ENCODE results near the gene SURF4.

Gene SURF4

GRCh38 chr9:133371261-133371711 is 4.6 kb downstream of the SURF4 start:
- Histone ChIP-seq H3K4me3 (no peak overlapping the region), H3K27ac (peak overlapping the region in 4 of 11 experiments; percentile 5 to 19 (median 14); a peak in 1 of 22 replicates), H4K20me1 (peaks cover 82 to 96% (median 93%) of the 10 kb centered on the region in 11 experiments), H3K9me3 (replicated peaks in 1 of 11) (no peaks in the 10 kb centered on the region), H3K36me3 (peaks cover 66 to 80% (median 77%) of the 10 kb centered on the region in 11 experiments), H3K27me3 (no peaks in the 10 kb centered on the region), H3K4me1 (peaks cover 37 to 64% (median 59%) of the 10 kb centered on the region in 10 experiments), H3K9ac (peak overlapping the region in 10 of 11 experiments; percentile 13 to 98 (median 56); a peak in 19 of 22 replicates), H3K4me2 (peak overlapping the region; percentile 38 to 99 (median 82))
- no peak for TF ChIP-seq Cebpa-rat (IDR thresholded peaks at IDR 0.05)

- no peak overlapping the region for H3K4me3 ChIP-seq
- no peaks in the 10 kb centered on the region for H3K27me3 ChIP-seq
- peak overlapping the region in 10 of 11 experiments; percentile 38 to 99 (median 84); a peak in 11 of 22 replicates for H3K4me2 ChIP-seq
- TF ChIP-seq Cebpa-rat (IDR thresholded peaks at IDR 0.05) = no peak
- H3K36me3 ChIP-seq = peaks cover 72 to 86% (median 83%) of the 10 kb centered on the region in 11 experiments
- peaks cover 37 to 64% (median 59%) of the 10 kb centered on the region in 10 experiments for H3K4me1 ChIP-seq
- H3K27ac ChIP-seq = no peak overlapping the region
- H3K9me3 ChIP-seq (replicated peaks in 1 of 11) = no peaks in the 10 kb centered on the region
- peaks cover 88 to 100% (median 99%) of the 10 kb centered on the region in 11 experiments for H4K20me1 ChIP-seq
- H3K9ac ChIP-seq = peak overlapping the region in 7 of 11 experiments; percentile 34 to 98 (median 98); a peak in 9 of 22 replicates
Measured at GRCh38 chr9:133370685-133371084, 5.2 kb downstream of the SURF4 start.

GRCh38 chr9:133369933-133370332 is 5.9 kb downstream of the SURF4 start:
- peaks cover 95 to 100% (median 100%) of the 10 kb centered on the region in 11 experiments for H4K20me1 ChIP-seq
- no peak overlapping the region; a peak in 1 of 22 replicates for H3K27ac ChIP-seq
- TF ChIP-seq Cebpa-rat (IDR thresholded peaks at IDR 0.05) = no peak
- H3K4me3 ChIP-seq = no peak overlapping the region
- no peaks in the 10 kb centered on the region for H3K27me3 ChIP-seq
- peak overlapping the region in 6 of 11 experiments; percentile 7 to 35 (median 25); a peak in 7 of 22 replicates for H3K4me2 ChIP-seq
- H3K36me3 ChIP-seq = peaks cover 79 to 93% (median 91%) of the 10 kb centered on the region in 11 experiments
- H3K9me3 ChIP-seq (replicated peaks in 1 of 11) = no peaks in the 10 kb centered on the region
- H3K9ac ChIP-seq = peak overlapping the region in 8 of 11 experiments; percentile 4 to 98 (median 30); a peak in 5 of 22 replicates
- H3K4me1 ChIP-seq = peaks cover 37 to 64% (median 61%) of the 10 kb centered on the region in 10 experiments

- Histone ChIP-seq H3K36me3 (peaks cover 83 to 98% (median 95%) of the 10 kb centered on the region in 11 experiments), H3K9me3 (replicated peaks in 1 of 11) (no peaks in the 10 kb centered on the region), H3K4me1 (peaks cover 37 to 63% (median 57%) of the 10 kb centered on the region in 10 experiments), H3K9ac (peak overlapping the region in 10 of 11 experiments; percentile 4 to 45 (median 27); a peak in 6 of 22 replicates), H3K27ac (no peak overlapping the region; a peak in 1 of 22 replicates), H3K4me2 (peak overlapping the region in 7 of 11 experiments; percentile 2 to 35 (median 21); a peak in 8 of 22 replicates), H4K20me1 (peaks cover 97 to 100% (median 99%) of the 10 kb centered on the region in 11 experiments), H3K4me3 (no peak overlapping the region), H3K27me3 (no peaks in the 10 kb centered on the region)
- TF ChIP-seq Cebpa-rat (IDR thresholded peaks at IDR 0.05) = 0 out of 22 replicates have a peak, but pooled peaks of 1 of the 11 experiments have one; percentile 14
Measured at GRCh38 chr9:133369422-133369821, 6.4 kb downstream of the SURF4 start.

GRCh38 chr9:133368249-133368881 is 7.5 kb downstream of the SURF4 start:
- no peak overlapping the region for H3K27ac ChIP-seq
- no peak overlapping the region; a peak in 1 of 22 replicates for H3K4me2 ChIP-seq
- no peak for TF ChIP-seq Cebpa-rat (IDR thresholded peaks at IDR 0.05)
- H4K20me1 ChIP-seq = peaks cover 91 to 100% (median 98%) of the 10 kb centered on the region in 11 experiments
- no peak overlapping the region for H3K4me3 ChIP-seq
- no peaks in the 10 kb centered on the region for H3K27me3 ChIP-seq
- no peaks in the 10 kb centered on the region for H3K9me3 ChIP-seq (replicated peaks in 1 of 11)
- H3K36me3 ChIP-seq = peaks cover 89 to 100% (median 99%) of the 10 kb centered on the region in 11 experiments
- peak overlapping the region in 5 of 11 experiments; percentile 4 to 45 (median 34); a peak in 5 of 22 replicates for H3K9ac ChIP-seq
- H3K4me1 ChIP-seq = peaks cover 26 to 53% (median 47%) of the 10 kb centered on the region in 10 experiments

- Histone ChIP-seq H3K4me3 (no peak overlapping the region), H3K27ac (no peak overlapping the region), H3K4me1 (peaks cover 20 to 47% (median 41%) of the 10 kb centered on the region in 10 experiments), H3K9ac (peak overlapping the region in 1 of 11 experiments; percentile 3; a peak in 1 of 22 replicates), H4K20me1 (peaks cover 90 to 100% (median 98%) of the 10 kb centered on the region in 11 experiments), H3K36me3 (peaks cover 89 to 100% (median 99%) of the 10 kb centered on the region in 11 experiments), H3K9me3 (replicated peaks in 1 of 11) (no peaks in the 10 kb centered on the region), H3K4me2 (no peak overlapping the region), H3K27me3 (no peaks in the 10 kb centered on the region)
- TF ChIP-seq Cebpa-rat (IDR thresholded peaks at IDR 0.05) = no peak
Measured at GRCh38 chr9:133367778-133368177, 8.1 kb downstream of the SURF4 start.

GRCh38 chr9:133367221-133367620 is 8.6 kb downstream of the SURF4 start:
- no peak for TF ChIP-seq Cebpa-rat (IDR thresholded peaks at IDR 0.05)
- H3K9ac ChIP-seq = no peak overlapping the region
- no peak overlapping the region for H3K4me3 ChIP-seq
- H3K9me3 ChIP-seq (replicated peaks in 1 of 11) = no peaks in the 10 kb centered on the region
- no peaks in the 10 kb centered on the region for H3K27me3 ChIP-seq
- H4K20me1 ChIP-seq = peaks cover 90 to 100% (median 98%) of the 10 kb centered on the region in 11 experiments
- H3K4me2 ChIP-seq = no peak overlapping the region
- peaks cover 90 to 100% (median 99%) of the 10 kb centered on the region in 11 experiments for H3K36me3 ChIP-seq
- H3K4me1 ChIP-seq = peaks cover 18 to 45% (median 39%) of the 10 kb centered on the region in 10 experiments
- H3K27ac ChIP-seq = no peak overlapping the region

- no peak for TF ChIP-seq Cebpa-rat (IDR thresholded peaks at IDR 0.05)
- no peak overlapping the region for H3K4me2 ChIP-seq
- H3K36me3 ChIP-seq = peaks cover 94 to 100% (median 99%) of the 10 kb centered on the region in 11 experiments
- H3K27me3 ChIP-seq = no peaks in the 10 kb centered on the region
- H3K4me1 ChIP-seq = peaks cover 18 to 45% (median 39%) of the 10 kb centered on the region in 10 experiments
- H3K27ac ChIP-seq = no peak overlapping the region
- H3K4me3 ChIP-seq = no peak overlapping the region
- H4K20me1 ChIP-seq = peaks cover 88 to 100% (median 98%) of the 10 kb centered on the region in 11 experiments
- no peaks in the 10 kb centered on the region for H3K9me3 ChIP-seq (replicated peaks in 1 of 11)
- H3K9ac ChIP-seq = no peak overlapping the region; a peak in 1 of 22 replicates
Measured at GRCh38 chr9:133366435-133366834, 9.4 kb downstream of the SURF4 start.

Measured in BLaER1 treated with 17β-estradiol and CSF1 and Interleukin-3, amounts not matched to agents 10 nM and 100 nM (cell line).